K562 (cell line): ENCODE measurements around the gene SMIM41. TPM values are rescaled to one million over a fixed set of nuclear protein-coding genes. Genes with fewer than 3 reads are reported as not detected.

Experiments
- ATAC-seq: fragments of 200-7000 bp; cut with Tn5 transposase; 3 replicates; pipeline ENCODE4 v1.9.1; 2020; ENCODE audit warnings: moderate library complexity
- BruUV-seq: library from RNA; stranded (reverse); fragments of 400-500 nt; replicated peaks from 2 replicates; lab custom pipeline; 2021; lab: Mats Ljungman, UMichigan
- CTCF ChIA-PET: fragments of 300-600 bp; formaldehyde crosslinking; extraction: SDS; loops from one replicate; lab custom pipeline; 2021; ENCODE audit warnings: low intra/inter-chr PET ratio; lab: Yijun Ruan, JAX
- POLR2A ChIA-PET: fragments of 300-600, 350-650 bp; sonication (Branson Sonifier 250); formaldehyde crosslinking; extraction: SDS; loops from one replicate; lab custom pipeline; 2021; ENCODE audit warnings: antibody characterized with exemption, inconsistent platforms; lab: Yijun Ruan, JAX
- DNase-seq, 4 experiments: peaks; one replicate each; pipeline versions ENCODE4 v3.0.0 to v3.0.0-alpha.2; 2011 to 2018; ENCODE audit warnings: low spot score in 3 of 4, mixed read lengths in 3 of 4; ENCODE audit errors: extremely low read depth in 1 of 4
- FAIRE-seq: peaks from 2 replicates; lab custom pipeline; 2011; peaks lifted over from hg19 to GRCh38; lab: Jason Lieb, UNC
- H2AFZ ChIP-seq: 2 replicates; pipeline ENCODE4 v1.6.0; 2011; ENCODE audit warnings: low read depth, low read length, control low read depth, inconsistent platforms
- H3K27ac ChIP-seq: fragments of 200-600 bp; 3 replicates; pipeline ENCODE4 v1.8.0; 2011; ENCODE audit warnings: low read depth, mild to moderate bottlenecking, control low read depth, inconsistent platforms, low read length, moderate library complexity, mixed read lengths; ENCODE audit errors: extremely low read depth
- H3K27me3 ChIP-seq, 2 experiments: fragments of 300-600 bp in 1 of 2; 2 replicates in 1 of 2; 3 replicates in 1 of 2; pipeline versions ENCODE4 v1.6.0 to v1.8.0; 2011; ENCODE audit warnings: inconsistent platforms in 2 of 2, low read length in 2 of 2, mild to moderate bottlenecking in 1 of 2, mixed read lengths in 1 of 2, moderate library complexity in 1 of 2; ENCODE audit not compliant: control insufficient read depth in 2 of 2, insufficient read depth in 2 of 2
- H3K36me3 ChIP-seq: fragments of 300-600 bp; 3 replicates; pipeline ENCODE4 v1.8.0; 2011; ENCODE audit warnings: mild to moderate bottlenecking, low read length, inconsistent platforms; ENCODE audit not compliant: control insufficient read depth, insufficient read depth
- H3K4me1 ChIP-seq, 2 experiments: fragments of 200-600 bp in 1 of 2; replicated peaks in 1 of 2; 2 replicates in 1 of 2; 3 replicates in 1 of 2; pipeline versions ENCODE4 v1.5.1 to v1.8.0; 2011; ENCODE audit warnings: inconsistent platforms in 2 of 2, low read length in 2 of 2, mild to moderate bottlenecking in 1 of 2, mixed read lengths in 1 of 2, moderate library complexity in 1 of 2; ENCODE audit not compliant: control insufficient read depth in 2 of 2, insufficient read depth in 2 of 2
- H3K4me2 ChIP-seq: 2 replicates; pipeline ENCODE4 v1.6.1; 2011; ENCODE audit warnings: low read length, control low read depth, inconsistent platforms, mixed read lengths; ENCODE audit not compliant: insufficient read depth
- H3K4me3 ChIP-seq: fragments of 200-600 bp; sonication (generic), shearing (Covaris generic); 2 replicates; pipeline ENCODE4 v1.5.1; 2016; ENCODE audit warnings: control low read depth, inconsistent platforms
- H3K79me2 ChIP-seq: fragments of 200-600 bp; 3 replicates; pipeline ENCODE4 v1.8.0; 2011; ENCODE audit warnings: low read length, inconsistent platforms; ENCODE audit not compliant: control insufficient read depth, insufficient read depth
- H3K9ac ChIP-seq, 2 experiments: 2 replicates each; pipeline versions ENCODE4 v1.6.0 to v1.6.1; 2011; ENCODE audit warnings: low read depth in 2 of 2, low read length in 2 of 2, control low read depth in 1 of 2, inconsistent platforms in 1 of 2, mild to moderate bottlenecking in 1 of 2, mixed read lengths in 1 of 2; ENCODE audit not compliant: insufficient read depth in 1 of 2
- H3K9me1 ChIP-seq: one replicate; pipeline ENCODE4 v1.6.0; 2011; ENCODE audit warnings: inconsistent platforms, mild to moderate bottlenecking, low read length, moderate library complexity; ENCODE audit not compliant: control insufficient read depth, insufficient read depth
- H3K9me3 ChIP-seq: replicated peaks from 2 replicates; pipeline ENCODE4 v1.5.1; 2011; ENCODE audit warnings: low read depth, low read length, inconsistent platforms; ENCODE audit not compliant: control insufficient read depth, insufficient read depth
- H4K20me1 ChIP-seq: replicated peaks from 2 replicates; pipeline ENCODE4 v1.6.1; 2011; ENCODE audit warnings: low read length, inconsistent platforms, mixed read lengths; ENCODE audit not compliant: control insufficient read depth, insufficient read depth
- DNMT1 ChIP-seq: fragments of 450-650 bp; IDR thresholded peaks from 2 replicates; pipeline ENCODE4 v1.6.1; 2016; ENCODE audit warnings: antibody characterized with exemption, mild to moderate bottlenecking
- ETV6 ChIP-seq, 3 experiments: fragments of 150-350 bp in 1 of 3; sonication (generic) in 1 of 3; formaldehyde crosslinking in 1 of 3; IDR thresholded peaks; 2 replicates each; pipeline versions ENCODE4 v1.6.1 to v1.8.0; 2014 to 2022; ENCODE audit warnings: borderline replicate concordance in 2 of 3, low read depth in 2 of 3, antibody characterized with exemption in 1 of 3, low read length in 1 of 3, mild to moderate bottlenecking in 1 of 3, missing genetic modification reagents in 1 of 3
- FOS ChIP-seq: IDR thresholded peaks from 3 replicates; pipeline ENCODE4 v1.6.1; 2011; ENCODE audit not compliant: insufficient read length; ENCODE audit errors: extremely low read depth
- GABPB1 ChIP-seq: sonication (generic); formaldehyde crosslinking; IDR thresholded peaks from 2 replicates; pipeline ENCODE4 v1.8.0; 2022; ENCODE audit warnings: mild to moderate bottlenecking, missing genetic modification reagents
- GATAD2A ChIP-seq: fragments of 450-650 bp; IDR thresholded peaks from 2 replicates; pipeline ENCODE4 v1.6.1; 2017
- GATAD2B ChIP-seq: fragments of 450-650 bp; IDR thresholded peaks from 2 replicates; pipeline ENCODE4 v1.6.1; 2017; ENCODE audit warnings: mild to moderate bottlenecking, borderline replicate concordance
- LCOR ChIP-seq: sonication (generic); formaldehyde crosslinking; IDR thresholded peaks from 2 replicates; pipeline ENCODE4 v1.8.0; 2022; ENCODE audit warnings: mild to moderate bottlenecking, missing genetic modification reagents
- MTA3 ChIP-seq: fragments of 450-650 bp; formaldehyde crosslinking; IDR thresholded peaks from 2 replicates; pipeline ENCODE4 v1.6.1; 2017; ENCODE audit warnings: mild to moderate bottlenecking, borderline replicate concordance
- NONO ChIP-seq, 2 experiments: fragments of 200-400 bp in 1 of 2; fragments of 450-650 bp in 1 of 2; formaldehyde crosslinking in 1 of 2; IDR thresholded peaks; 2 replicates each; pipeline ENCODE4 v1.6.1; 2017; ENCODE audit warnings: low read depth in 2 of 2, mild to moderate bottlenecking in 2 of 2, moderate library complexity in 2 of 2, low read length in 1 of 2
- SMARCB1 ChIP-seq: IDR thresholded peaks from 2 replicates; pipeline ENCODE4 v1.6.1; 2011; ENCODE audit warnings: improper control_type of control experiment, low read depth; ENCODE audit not compliant: insufficient read length
- WGBS: fragments of 100-300 bp; shearing (Covaris generic); methylation state at CpG from one replicate; pipeline ENCODE4 v1.1.6; 2016; ENCODE audit warnings: low coverage, mixed read lengths; ENCODE audit not compliant: insufficient coverage; ENCODE audit errors: missing lambda C conversion rate; 5-methylcytosine and 5-hydroxymethylcytosine counted together
- in situ Hi-C: fragments of 300-500 bp; cut with MboI; formaldehyde crosslinking; loops from 4 replicates; pipeline ENCODE4 v1.15.0; 2018; ENCODE audit warnings: inconsistent platforms, mixed read lengths
- intact Hi-C: fragments of 100-400 bp; cut with micrococcal nuclease; formaldehyde crosslinking; loops from 2 replicates; pipeline ENCODE4 v1.14.2; 2022
- polyA plus RNA-seq, 8 experiments: library from polyadenylated mRNA; depleted of rRNA in 4 of 8; stranded (reverse) in 5 of 8; unstranded in 3 of 8; fragments of >200 nt; fragmentation: Nextera tagmentation in 2 of 8; fragmentation: Illumina TruSeq in 1 of 8; extraction: Ambion mirVana in 2 of 8; extraction: Trizol in 1 of 8; gene quantifications; 2 replicates each; pipeline versions ENCODE4 v1.2.1 to v1.2.3, GENCODE V29; 2011 to 2014; ENCODE audit warnings: inconsistent platforms in 1 of 8, missing spikeins in 1 of 8
- total RNA-seq, 7 experiments: library from RNA; depleted of rRNA in 6 of 7; stranded (reverse); fragments of >200 nt in 6 of 7; fragmentation: Illumina TruSeq in 2 of 7; extraction: Trizol in 2 of 7; gene quantifications; 2 replicates each; pipeline versions ENCODE4 v1.2.1 to v1.2.3, GENCODE V29; 2011 to 2021; ENCODE audit warnings: low replicate concordance in 1 of 7

Gene SMIM41
- total and polyA plus RNA-seq, 9 of the 15 experiments (the other 6 are each of a cell fraction or from before 2014, with no cell fraction given): not detected

GRCh38 chr12:52054231-52054832, 25.2 kb upstream of the SMIM41 start:
- Histone ChIP-seq H3K4me2 (no peak overlapping the region), H3K4me1 (peaks cover 20 to 43% of the 10 kb centered on the region in 2 experiments), H3K9ac (0 out of 4 replicates have a peak overlapping the region, but pooled peaks of 1 of the 2 experiments have one; percentile 33), H4K20me1 (peaks cover 6% of the 10 kb centered on the region; the same call in 1 of the 2 replicates), H2AFZ (no peak overlapping the region), H3K27ac (no peak overlapping the region), H3K9me3 (no peaks in the 10 kb centered on the region), H3K9me1 (no peaks in the 10 kb centered on the region), H3K36me3 (no peaks in the 10 kb centered on the region)
- in situ Hi-C loops: no loop called here
- WGBS: 61% methylated on average over 14 of the region's 21 CpGs
- ChIA-PET POLR2A (interaction anchor here (0.6 to 0.9 kb wide), 2 partner anchors 8 to 1229 kb away, joined by 3 to 4 read pairs; no protein-coding TSS in a partner anchor), CTCF (interaction anchor here (0.6 kb wide), 1 partner anchor 1896 kb away, joined by 3 read pairs; no protein-coding TSS in a partner anchor)
- no peak for DNase-seq
- no peak for FAIRE-seq
- no TSS peak for BruUV-seq
- TF ChIP-seq LCOR (CRISPR knock-in tag) (no peak), GATAD2A (no peak), DNMT1 (no peak), NONO (IDR thresholded peaks at IDR 0.05; ENCODE audit: low read depth in 2 of 2, low read length in 1 of 2) (no peak), GATAD2B (no peak), ETV6 (IDR thresholded peaks at IDR 0.05; ENCODE audit: borderline replicate concordance in 1 of 2, low read depth in 2 of 2, low read length in 1 of 2) (no peak), ETV6 (CRISPR knock-in tag; IDR thresholded peaks at IDR 0.05; ENCODE audit: borderline replicate concordance) (no peak), SMARCB1 (no peak), GABPB1 (CRISPR knock-in tag) (no peak), MTA3 (no peak), FOS (no peak)
- TF ChIP-seq, all 486 proteins: peak for 0
- intact Hi-C loops: no loop called here
- no peak for ATAC-seq
- Histone ChIP-seq H3K27me3 (peaks cover 0 to 16% of the 10 kb centered on the region in 2 experiments; a peak in 3 of 5 replicates), H3K79me2 (no peaks in the 10 kb centered on the region), H3K4me3 (no peak overlapping the region)
